Hepatocyte (in vitro differentiated cells): ENCODE data around the gene TEX19.

ENCODE experiments used
- CTCF ChIP-seq: fragments of 200-600 bp; sonication (generic); IDR thresholded peaks from 2 replicates; pipeline ENCODE4 v1.5.1; 2016; ENCODE audit warnings: antibody characterized with exemption, mild to moderate bottlenecking; ENCODE audit not compliant: poor library complexity
- EZH2 ChIP-seq: fragments of 200-600 bp; sonication (generic); IDR thresholded peaks from 2 replicates; pipeline ENCODE4 v1.6.1; 2016; ENCODE audit warnings: antibody characterized with exemption, mild to moderate bottlenecking, borderline replicate concordance
- EZH2phosphoT487 ChIP-seq: fragments of 200-600 bp; sonication (generic); IDR thresholded peaks from one replicate; pipeline ENCODE4 v1.6.1; 2018; ENCODE audit warnings: antibody characterized with exemption, mild to moderate bottlenecking, low read depth, moderate library complexity; ENCODE audit not compliant: unreplicated experiment, severe bottlenecking

- no peak for TF ChIP-seq CTCF
- no peak for TF ChIP-seq EZH2
- TF ChIP-seq EZH2phosphoT487, result no peak
Observed at GRCh38 chr17:82400830-82401229, 41.8 kb downstream of the TEX19 start.
